OCI-LY3 (cell line): ENCODE measurements around the gene FURIN.
A peak's percentile ranks its signal among the peaks of the same experiment; 100 is the strongest.
"Not testable (repeated sequence)": the region's sequence is repeated elsewhere in the genome, so short reads cannot be mapped to it uniquely, and the experiment has no call there.

ENCODE experiments used
- H2AFZ ChIP-seq: fragments of 200-600, 300-600 bp; shearing (Covaris generic); 2 replicates; pipeline ENCODE4 v1.6.0; 2014; ENCODE audit warnings: antibody characterized with exemption, low read depth, low read length
- H3K27ac ChIP-seq: fragments of 200-600, 300-600 bp; sonication (generic); 2 replicates; pipeline ENCODE4 v1.5.1; 2014; ENCODE audit warnings: mild to moderate bottlenecking, low read length, moderate library complexity, mixed read lengths
- H3K27me3 ChIP-seq: fragments of 200-600, 300-600 bp; sonication (generic); 2 replicates; pipeline ENCODE4 v1.6.1; 2014; ENCODE audit warnings: low read depth, low read length, mixed read lengths
- H3K36me3 ChIP-seq: fragments of 200-600, 300-600 bp; sonication (generic); replicated peaks from 2 replicates; pipeline ENCODE3; 2014; ENCODE audit warnings: low read depth, low read length, mixed read lengths
- H3K4me1 ChIP-seq: fragments of 300-600, 200-600 bp; sonication (generic); 2 replicates; pipeline ENCODE4 v1.6.1; 2014; ENCODE audit warnings: low read length, mixed read lengths
- H3K4me2 ChIP-seq: fragments of 200-600, 300-600 bp; sonication (generic); 2 replicates; pipeline ENCODE4 v1.6.1; 2014; ENCODE audit warnings: low read length, mixed read lengths
- H3K4me3 ChIP-seq: fragments of 300-600, 200-600 bp; sonication (generic); 2 replicates; pipeline ENCODE4 v1.5.1; 2014; ENCODE audit warnings: antibody characterized with exemption, mild to moderate bottlenecking, low read length, moderate library complexity
- H3K79me2 ChIP-seq: fragments of 300-600, 200-600 bp; shearing (Covaris generic); 2 replicates; pipeline ENCODE4 v1.6.1; 2014; ENCODE audit warnings: mild to moderate bottlenecking, low read length, mixed read lengths
- H3K9ac ChIP-seq: fragments of 300-600, 200-600 bp; shearing (Covaris generic); 2 replicates; pipeline ENCODE4 v1.6.0; 2014; ENCODE audit warnings: mild to moderate bottlenecking, low read length, moderate library complexity
- H3K9me3 ChIP-seq: fragments of 200-600, 300-600 bp; shearing (Covaris generic); 2 replicates; pipeline ENCODE4 v1.6.1; 2014; ENCODE audit warnings: low read length, mixed read lengths; ENCODE audit not compliant: insufficient read depth
- H4K20me1 ChIP-seq: fragments of 200-600, 300-600 bp; sonication (generic); 2 replicates; pipeline ENCODE4 v1.6.1; 2016; ENCODE audit warnings: low read length, mixed read lengths; ENCODE audit not compliant: insufficient read depth
- CTCF ChIP-seq: fragments of 200-600, 300-600 bp; sonication (generic); IDR thresholded peaks from 2 replicates; pipeline ENCODE4 v1.5.1; 2014; ENCODE audit warnings: antibody characterized with exemption, low read length, low read depth
- EZH2phosphoT487 ChIP-seq: fragments of 200-600 bp; shearing (Covaris generic); IDR thresholded peaks from 2 replicates; pipeline ENCODE4 v1.6.1; 2018; ENCODE audit warnings: antibody characterized with exemption, mixed run types, low read depth

Gene FURIN

GRCh38 chr15:90921887-90922286 is 53.5 kb downstream of the FURIN start:
- Histone ChIP-seq H4K20me1 (no peaks in the 10 kb centered on the region), H2AFZ (no peak overlapping the region), H3K9ac (no peak overlapping the region), H3K4me3 (no peak overlapping the region), H3K27me3 (no peaks in the 10 kb centered on the region), H3K9me3 (no peaks in the 10 kb centered on the region), H3K4me2 (no peak overlapping the region), H3K27ac (no peak overlapping the region), H3K36me3 (peaks cover 15% of the 10 kb centered on the region), H3K4me1 (peaks cover 30% of the 10 kb centered on the region), H3K79me2 (no peaks in the 10 kb centered on the region)
- TF ChIP-seq EZH2phosphoT487 = no peak
- TF ChIP-seq CTCF = no peak

GRCh38 chr15:90922712-90923322 is 54.4 kb downstream of the FURIN start:
- H3K9me3 ChIP-seq, H3K9ac ChIP-seq, H3K27me3 ChIP-seq, H2AFZ ChIP-seq, H3K27ac ChIP-seq, H3K4me3 ChIP-seq, H4K20me1 ChIP-seq, H3K79me2 ChIP-seq: not testable (repeated sequence)
- Histone ChIP-seq H3K4me2 (peak overlapping the region; percentile 31), H3K4me1 (peaks cover 30% of the 10 kb centered on the region), H3K36me3 (peaks cover 15% of the 10 kb centered on the region)

GRCh38 chr15:90924375-90924774 is 56.0 kb downstream of the FURIN start:
- no peaks in the 10 kb centered on the region for H3K27me3 ChIP-seq
- no peak for TF ChIP-seq CTCF
- peak overlapping the region; percentile 45 for H3K9ac ChIP-seq
- H3K4me2 ChIP-seq = peak overlapping the region; percentile 70
- peaks cover 45% of the 10 kb centered on the region for H3K4me1 ChIP-seq
- no peaks in the 10 kb centered on the region for H3K9me3 ChIP-seq
- H4K20me1 ChIP-seq = no peaks in the 10 kb centered on the region
- peaks cover 13% of the 10 kb centered on the region for H3K36me3 ChIP-seq
- H2AFZ ChIP-seq = no peak overlapping the region
- no peaks in the 10 kb centered on the region for H3K79me2 ChIP-seq
- H3K27ac ChIP-seq = peak overlapping the region; percentile 51
- H3K4me3 ChIP-seq = peak overlapping the region; percentile 33

GRCh38 chr15:90926766-90927165 is 58.4 kb downstream of the FURIN start:
- not testable (repeated sequence) for H3K9ac ChIP-seq, H3K79me2 ChIP-seq, H3K27me3 ChIP-seq, H4K20me1 ChIP-seq, H3K4me2 ChIP-seq, H3K36me3 ChIP-seq, H2AFZ ChIP-seq, H3K9me3 ChIP-seq, H3K27ac ChIP-seq, H3K4me3 ChIP-seq
- H3K4me1 ChIP-seq = peaks cover 57% of the 10 kb centered on the region

- H4K20me1 ChIP-seq, H2AFZ ChIP-seq, H3K9me3 ChIP-seq, H3K79me2 ChIP-seq, H3K27me3 ChIP-seq, H3K36me3 ChIP-seq: not testable (repeated sequence)
- Histone ChIP-seq H3K4me3 (peak overlapping the region; percentile 25; the same call in 1 of the 2 replicates), H3K27ac (peak overlapping the region; percentile 16; the same call in 1 of the 2 replicates), H3K9ac (0 out of 2 replicates have a peak overlapping the region, but pooled peaks have one; percentile 9), H3K4me2 (peak overlapping the region; percentile 97), H3K4me1 (peaks cover 54% of the 10 kb centered on the region)
Observed at GRCh38 chr15:90928106-90928505, 59.7 kb downstream of the FURIN start.
